Uterus (tissue), 4 donors: Measurements from ENCODE around the gene PLD5. TPM values are rescaled to one million over a fixed set of nuclear protein-coding genes. Genes with fewer than 3 reads are reported as not detected.

Source experiments
- DNase-seq, 2 donors: peaks; one replicate each; pipeline ENCODE4 v3.0.0-alpha.2; 2019 to 2020
- H3K27ac ChIP-seq, 2 donors: fragments of 200-600 bp; sonication (generic); 1 replicate in 1 of 2; 2 replicates in 1 of 2; pipeline ENCODE4 v1.5.1; 2016 to 2018
- H3K27me3 ChIP-seq, 2 donors: fragments of 200-600 bp; sonication (generic); one replicate each; pipeline ENCODE4 v1.5.1; 2018 to 2019; ENCODE audit warnings: control low read depth in 1 of 2
- H3K36me3 ChIP-seq, 2 donors: fragments of 200-600 bp; sonication (generic); one replicate each; pipeline ENCODE4 v1.5.1; 2019; ENCODE audit warnings: control low read depth in 1 of 2
- H3K4me1 ChIP-seq, 2 donors: fragments of 200-600 bp; sonication (generic); one replicate each; pipeline ENCODE4 v1.5.1; 2018 to 2019; ENCODE audit warnings: control low read depth in 1 of 2
- H3K4me3 ChIP-seq, 2 donors: fragments of 200-600 bp; sonication (generic); 1 replicate in 1 of 2; 2 replicates in 1 of 2; pipeline ENCODE4 v1.5.1; 2018 to 2019; ENCODE audit warnings: mild to moderate bottlenecking in 1 of 2
- H3K9me3 ChIP-seq, 2 donors: fragments of 200-600 bp; sonication (generic); one replicate each; pipeline ENCODE4 v1.5.1; 2019; ENCODE audit warnings: control low read depth in 1 of 2
- POLR2A ChIP-seq, 2 donors: fragments of 450-650 bp; IDR thresholded peaks; one replicate each; pipeline ENCODE4 v1.6.1; 2016; ENCODE audit warnings: antibody characterized with exemption in 2 of 2, mild to moderate bottlenecking in 1 of 2, moderate library complexity in 1 of 2
- intact Hi-C: fragments of 100-400 bp; cut with DNase I; formaldehyde crosslinking; loops from one replicate; pipeline ENCODE4 v1.15.1; 2023; ENCODE audit warnings: low total_unique reads
- total RNA-seq, 4 donors: library from RNA; depleted of rRNA in 3 of 4; stranded (reverse); fragments of >200 nt in 3 of 4; gene quantifications; one replicate each; pipeline versions ENCODE4 v1.1.0 to v1.2.4, GENCODE V29; 2014 to 2023
- TF ChIP-seq, protein P1 (sequence below), 4 experiments: fragments of 200-600 bp in 2 of 4; fragments of 450-650 bp in 2 of 4; sonication (generic) in 2 of 4; IDR thresholded peaks; one replicate each; pipeline ENCODE4 v1.5.1; 2016 to 2019; ENCODE audit warnings: antibody characterized with exemption in 4 of 4, mild to moderate bottlenecking in 2 of 4, moderate library complexity in 1 of 4
- donor health status: DM: yes; HTN: yes; CAD: no.

Gene PLD5
- total RNA-seq, 4 donors from 2014 or later, result 2.4 to 6.1 (median 5.2) TPM

DNA sequence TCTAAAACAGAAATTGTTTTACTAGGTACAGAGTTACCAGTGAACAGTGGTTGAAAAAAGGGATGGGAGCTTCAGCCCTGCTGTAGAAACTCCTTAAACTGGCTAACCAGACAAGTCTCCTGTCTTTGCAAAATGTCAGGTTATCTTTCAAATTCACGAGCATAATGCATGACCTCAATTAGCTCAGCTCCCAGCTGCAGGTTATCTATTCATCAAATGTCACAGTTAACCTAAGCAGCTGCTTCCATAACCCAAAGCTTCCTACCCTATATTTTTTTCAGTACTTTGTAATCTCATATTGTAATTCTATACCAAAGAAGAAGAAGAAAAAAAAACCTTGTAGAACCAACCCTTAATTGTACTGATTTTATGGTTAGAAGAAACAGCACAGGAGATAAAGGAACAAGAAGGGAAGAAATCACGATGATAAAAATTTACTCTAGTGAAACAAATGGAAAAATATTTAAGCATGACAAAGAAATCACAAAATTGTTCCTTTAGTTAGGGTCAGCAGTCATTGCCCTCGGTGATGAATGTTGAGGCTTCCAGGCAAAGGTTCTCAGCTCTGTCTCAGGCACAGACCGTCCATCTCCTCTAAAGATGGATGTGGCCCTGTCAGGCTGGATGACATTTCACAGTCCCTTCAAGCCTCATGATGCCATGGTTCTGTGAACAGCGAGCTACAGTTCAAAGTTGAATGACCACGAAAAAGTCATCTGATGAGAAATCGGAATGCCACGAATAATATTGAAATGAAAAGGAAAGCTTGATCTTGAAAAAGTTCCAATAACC lies 95.9 kb downstream of the PLD5 start:
- no peaks in the 10 kb centered on the region for H3K4me1 ChIP-seq
- no peaks in the 10 kb centered on the region for H3K9me3 ChIP-seq
- no peaks in the 10 kb centered on the region for H3K27me3 ChIP-seq
- no peak overlapping the region for H3K27ac ChIP-seq
- no peaks in the 10 kb centered on the region for H3K36me3 ChIP-seq
- intact Hi-C loops, result no loop called here
- no peak for DNase-seq
- no peak overlapping the region for H3K4me3 ChIP-seq
- TF ChIP-seq, protein P1, sequence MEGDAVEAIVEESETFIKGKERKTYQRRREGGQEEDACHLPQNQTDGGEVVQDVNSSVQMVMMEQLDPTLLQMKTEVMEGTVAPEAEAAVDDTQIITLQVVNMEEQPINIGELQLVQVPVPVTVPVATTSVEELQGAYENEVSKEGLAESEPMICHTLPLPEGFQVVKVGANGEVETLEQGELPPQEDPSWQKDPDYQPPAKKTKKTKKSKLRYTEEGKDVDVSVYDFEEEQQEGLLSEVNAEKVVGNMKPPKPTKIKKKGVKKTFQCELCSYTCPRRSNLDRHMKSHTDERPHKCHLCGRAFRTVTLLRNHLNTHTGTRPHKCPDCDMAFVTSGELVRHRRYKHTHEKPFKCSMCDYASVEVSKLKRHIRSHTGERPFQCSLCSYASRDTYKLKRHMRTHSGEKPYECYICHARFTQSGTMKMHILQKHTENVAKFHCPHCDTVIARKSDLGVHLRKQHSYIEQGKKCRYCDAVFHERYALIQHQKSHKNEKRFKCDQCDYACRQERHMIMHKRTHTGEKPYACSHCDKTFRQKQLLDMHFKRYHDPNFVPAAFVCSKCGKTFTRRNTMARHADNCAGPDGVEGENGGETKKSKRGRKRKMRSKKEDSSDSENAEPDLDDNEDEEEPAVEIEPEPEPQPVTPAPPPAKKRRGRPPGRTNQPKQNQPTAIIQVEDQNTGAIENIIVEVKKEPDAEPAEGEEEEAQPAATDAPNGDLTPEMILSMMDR (IDR thresholded peaks at IDR 0.05), result no peak
- TF ChIP-seq POLR2A (IDR thresholded peaks at IDR 0.05), result no peak

DNA sequence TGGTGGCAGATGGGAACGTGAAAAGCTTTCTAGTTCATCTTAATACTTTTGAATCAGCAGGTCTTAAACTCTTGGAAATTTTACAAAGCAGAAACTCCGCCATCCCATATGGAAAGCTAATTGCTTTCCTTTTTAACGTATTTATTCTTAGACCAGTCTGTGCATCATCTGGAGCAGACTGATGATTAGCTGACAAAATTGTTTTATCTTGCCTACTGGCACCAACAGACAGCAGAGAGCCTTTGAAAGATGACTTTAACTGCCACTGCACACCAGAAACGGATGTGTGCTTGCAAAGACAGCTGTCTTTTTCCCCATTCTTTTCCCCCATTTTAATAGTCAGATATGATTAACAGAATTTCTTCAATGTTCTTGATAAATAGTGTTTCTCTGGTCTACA lies 97.0 kb downstream of the PLD5 start:
- Histone ChIP-seq H3K27ac (no peak overlapping the region), H3K9me3 (no peaks in the 10 kb centered on the region), H3K4me3 (no peak overlapping the region), H3K27me3 (no peaks in the 10 kb centered on the region), H3K4me1 (no peaks in the 10 kb centered on the region), H3K36me3 (no peaks in the 10 kb centered on the region)
- no peak for DNase-seq
- TF ChIP-seq, protein P1 (IDR thresholded peaks at IDR 0.05), result no peak
- TF ChIP-seq POLR2A (IDR thresholded peaks at IDR 0.05), result no peak
- intact Hi-C loops, result no loop called here

DNA sequence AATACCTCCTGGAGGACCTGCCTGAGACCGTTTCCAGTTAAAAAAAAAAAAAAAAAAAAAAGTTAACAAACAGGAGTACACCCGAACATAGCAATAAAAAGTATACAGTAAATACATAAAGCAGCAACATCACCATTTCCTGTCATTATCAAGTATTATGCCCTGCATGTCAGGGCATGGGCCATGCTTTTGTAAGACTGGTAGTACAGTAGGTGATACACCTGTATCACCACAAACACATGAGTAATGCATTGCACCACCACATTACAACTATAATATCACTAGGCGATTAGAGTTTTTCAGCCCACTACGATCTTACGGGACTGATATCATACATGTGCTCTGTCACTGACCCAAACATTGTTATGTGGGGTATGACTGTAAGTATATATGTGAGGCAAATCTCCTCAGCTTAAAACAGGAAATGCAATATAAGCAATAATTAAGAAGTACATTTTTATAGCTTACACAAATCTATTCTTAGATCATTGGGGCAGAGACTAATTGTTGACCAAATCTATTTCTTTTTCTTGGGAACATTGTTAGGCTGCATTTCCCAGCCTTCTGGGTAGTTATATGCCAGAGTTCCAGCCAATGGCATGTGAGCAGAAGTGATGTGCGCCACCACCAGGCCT lies 98.1 kb downstream of the PLD5 start:
- Histone ChIP-seq H3K4me1 (no peaks in the 10 kb centered on the region), H3K36me3 (no peaks in the 10 kb centered on the region), H3K27me3 (no peaks in the 10 kb centered on the region), H3K27ac (no peak overlapping the region), H3K4me3 (no peak overlapping the region), H3K9me3 (no peaks in the 10 kb centered on the region)
- no peak for TF ChIP-seq POLR2A (IDR thresholded peaks at IDR 0.05)
- TF ChIP-seq, protein P1 (IDR thresholded peaks at IDR 0.05), result no peak
- intact Hi-C loops, result no loop called here
- DNase-seq, result no peak

DNA sequence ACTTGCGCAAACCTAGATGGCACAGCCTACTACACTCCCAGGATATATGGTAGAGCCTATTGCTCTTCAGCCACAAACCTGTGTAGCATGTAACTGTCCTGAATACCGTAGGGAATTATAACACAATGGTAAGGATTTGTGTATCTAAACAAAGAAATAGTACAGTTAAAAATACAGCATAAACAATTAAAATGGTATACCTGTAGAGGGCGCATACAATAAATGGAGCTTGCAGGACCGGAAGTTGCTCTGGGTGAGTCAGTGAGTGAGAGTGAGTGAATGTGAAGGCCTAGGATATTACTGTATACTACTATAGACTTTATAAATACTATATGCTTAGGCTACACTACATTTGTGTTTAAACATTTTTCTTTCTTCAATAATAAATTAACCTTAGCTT lies 99.3 kb downstream of the PLD5 start:
- no peak for TF ChIP-seq POLR2A (IDR thresholded peaks at IDR 0.05)
- TF ChIP-seq, protein P1 (IDR thresholded peaks at IDR 0.05), result no peak
- H3K9me3 ChIP-seq, result no peaks in the 10 kb centered on the region
- intact Hi-C loops, result no loop called here
- no peaks in the 10 kb centered on the region for H3K36me3 ChIP-seq
- no peak overlapping the region for H3K4me3 ChIP-seq
- DNase-seq, result no peak
- H3K4me1 ChIP-seq, result no peaks in the 10 kb centered on the region
- no peak overlapping the region for H3K27ac ChIP-seq
- no peaks in the 10 kb centered on the region for H3K27me3 ChIP-seq

DNA sequence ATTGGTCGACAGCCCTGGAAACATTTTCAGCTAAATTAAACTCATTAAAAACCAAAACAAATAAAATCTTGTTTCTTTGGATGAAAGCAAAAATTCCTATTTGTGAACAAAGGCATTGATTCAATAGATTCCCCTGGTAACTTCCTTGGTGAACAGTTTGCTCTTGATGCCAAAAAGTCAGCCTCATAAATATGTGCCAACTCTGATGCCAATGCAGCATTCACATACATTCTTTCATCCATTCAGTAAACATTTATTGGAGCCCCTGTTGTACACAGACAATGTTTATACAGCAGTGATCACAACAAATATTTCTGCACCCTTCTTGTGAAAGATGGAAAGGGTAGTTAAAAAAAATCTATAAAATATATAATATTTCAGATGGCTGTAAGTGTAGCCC lies 107.8 kb downstream of the PLD5 start:
- no peak overlapping the region for H3K4me3 ChIP-seq
- TF ChIP-seq, protein P1 (IDR thresholded peaks at IDR 0.05), result no peak
- TF ChIP-seq POLR2A (IDR thresholded peaks at IDR 0.05), result no peak
- H3K4me1 ChIP-seq, result no peaks in the 10 kb centered on the region
- intact Hi-C loops, result no loop called here
- H3K9me3 ChIP-seq, result no peaks in the 10 kb centered on the region
- DNase-seq, result no peak
- H3K27ac ChIP-seq, result no peak overlapping the region
- H3K27me3 ChIP-seq, result no peaks in the 10 kb centered on the region
- no peaks in the 10 kb centered on the region for H3K36me3 ChIP-seq
